Neural crest cell (in vitro differentiated cells): ENCODE data around the gene SLC32A1. TPM values are rescaled to one million over a fixed set of nuclear protein-coding genes. Genes with fewer than 3 reads are reported as not detected.

Experiments
- DNase-seq: peaks from one replicate; pipeline ENCODE4 v3.0.0; 2021; ENCODE audit warnings: low read depth, mixed read lengths, low spot score
- H3K27ac Mint-ChIP-seq: one replicate; pipeline ENCODE4 v1.8.0; 2021; ENCODE audit warnings: mild to moderate bottlenecking, mixed read lengths; ENCODE audit not compliant: unreplicated experiment
- H3K27me3 Mint-ChIP-seq: 2 replicates; pipeline ENCODE4 v1.8.0; 2021; ENCODE audit warnings: low read depth, mild to moderate bottlenecking, mixed read lengths
- H3K36me3 Mint-ChIP-seq: 2 replicates; pipeline ENCODE4 v1.8.0; 2021; ENCODE audit warnings: low read depth, mild to moderate bottlenecking, mixed read lengths
- H3K4me1 Mint-ChIP-seq: 2 replicates; pipeline ENCODE4 v1.8.0; 2021; ENCODE audit warnings: mixed read lengths
- H3K4me3 Mint-ChIP-seq: one replicate; pipeline ENCODE4 v1.8.0; 2021; ENCODE audit warnings: mild to moderate bottlenecking, mixed read lengths
- H3K9me3 Mint-ChIP-seq: 2 replicates; pipeline ENCODE4 v1.8.0; 2021; ENCODE audit warnings: mixed read lengths
- long read RNA-seq: library from polyadenylated mRNA; unstranded; transcript quantifications from one replicate; pipeline ENCODE4 v2.0.0, GENCODE V29; 2020
- total RNA-seq: library from RNA; stranded (reverse); gene quantifications from 2 replicates; pipeline ENCODE4 v1.2.1, GENCODE V29; 2021
- TF ChIP-seq, protein P1 (sequence below): fragments of 200-600 bp; sonication (generic); conservative IDR thresholded peaks from 2 replicates; pipeline ENCODE4 v1.5.0; 2021; ENCODE audit warnings: antibody characterized with exemption, mild to moderate bottlenecking

SLC32A1 gene, protein sequence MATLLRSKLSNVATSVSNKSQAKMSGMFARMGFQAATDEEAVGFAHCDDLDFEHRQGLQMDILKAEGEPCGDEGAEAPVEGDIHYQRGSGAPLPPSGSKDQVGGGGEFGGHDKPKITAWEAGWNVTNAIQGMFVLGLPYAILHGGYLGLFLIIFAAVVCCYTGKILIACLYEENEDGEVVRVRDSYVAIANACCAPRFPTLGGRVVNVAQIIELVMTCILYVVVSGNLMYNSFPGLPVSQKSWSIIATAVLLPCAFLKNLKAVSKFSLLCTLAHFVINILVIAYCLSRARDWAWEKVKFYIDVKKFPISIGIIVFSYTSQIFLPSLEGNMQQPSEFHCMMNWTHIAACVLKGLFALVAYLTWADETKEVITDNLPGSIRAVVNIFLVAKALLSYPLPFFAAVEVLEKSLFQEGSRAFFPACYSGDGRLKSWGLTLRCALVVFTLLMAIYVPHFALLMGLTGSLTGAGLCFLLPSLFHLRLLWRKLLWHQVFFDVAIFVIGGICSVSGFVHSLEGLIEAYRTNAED
- 0.09 and 0.16 TPM in 2 replicates for total RNA-seq
- long read RNA-seq = 0 reads

DNA sequence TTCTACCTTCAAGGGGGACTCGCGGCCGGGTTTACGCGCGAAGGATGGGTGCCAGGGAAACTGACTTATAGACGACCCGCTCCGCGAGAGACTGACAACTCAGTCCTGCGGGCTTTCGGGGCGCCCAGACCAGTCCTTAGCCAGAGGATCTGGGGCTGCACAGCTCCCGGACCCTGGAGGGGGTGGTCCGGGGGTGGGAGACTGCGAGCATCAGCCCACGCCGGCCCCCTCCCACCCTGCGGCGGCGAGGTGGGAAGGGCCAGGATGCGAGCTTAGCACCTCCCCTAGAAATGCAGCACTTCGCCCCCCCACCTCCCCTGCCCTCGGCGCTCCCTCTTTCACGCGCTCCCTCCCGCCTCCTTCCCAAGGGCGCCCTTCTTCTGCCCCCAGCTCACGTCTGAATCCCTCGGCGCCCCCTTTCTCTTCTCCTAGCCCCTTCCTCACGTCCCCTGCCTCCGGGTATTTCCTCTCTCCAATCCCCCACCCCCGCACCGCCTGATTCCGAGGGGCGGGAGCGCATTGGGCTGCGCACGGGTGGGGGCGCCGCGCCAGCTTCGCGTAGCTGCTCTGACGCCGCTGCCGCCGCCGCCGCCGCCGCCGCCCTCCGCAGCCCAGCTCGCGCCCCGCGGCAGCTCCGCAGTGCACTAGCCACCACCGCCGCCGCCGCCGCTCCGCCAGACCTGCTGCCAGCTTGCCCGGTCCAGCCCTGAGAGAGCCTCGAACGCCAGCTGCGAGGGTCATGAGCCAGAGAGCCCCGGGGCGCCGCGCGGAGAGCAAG, at the start of gene SLC32A1:
Gene SLC32A1, plus strand, starts transcription at position 639 of the 778 bp plus-strand sequence. CDS start 239 bp downstream, outside the sequence.
- peak within 1 kb of the TSS; percentile 69 for H3K4me3 Mint-ChIP-seq
- peaks cover 42% of the 10 kb centered on the region for H3K4me1 Mint-ChIP-seq
- TF ChIP-seq, protein P1, sequence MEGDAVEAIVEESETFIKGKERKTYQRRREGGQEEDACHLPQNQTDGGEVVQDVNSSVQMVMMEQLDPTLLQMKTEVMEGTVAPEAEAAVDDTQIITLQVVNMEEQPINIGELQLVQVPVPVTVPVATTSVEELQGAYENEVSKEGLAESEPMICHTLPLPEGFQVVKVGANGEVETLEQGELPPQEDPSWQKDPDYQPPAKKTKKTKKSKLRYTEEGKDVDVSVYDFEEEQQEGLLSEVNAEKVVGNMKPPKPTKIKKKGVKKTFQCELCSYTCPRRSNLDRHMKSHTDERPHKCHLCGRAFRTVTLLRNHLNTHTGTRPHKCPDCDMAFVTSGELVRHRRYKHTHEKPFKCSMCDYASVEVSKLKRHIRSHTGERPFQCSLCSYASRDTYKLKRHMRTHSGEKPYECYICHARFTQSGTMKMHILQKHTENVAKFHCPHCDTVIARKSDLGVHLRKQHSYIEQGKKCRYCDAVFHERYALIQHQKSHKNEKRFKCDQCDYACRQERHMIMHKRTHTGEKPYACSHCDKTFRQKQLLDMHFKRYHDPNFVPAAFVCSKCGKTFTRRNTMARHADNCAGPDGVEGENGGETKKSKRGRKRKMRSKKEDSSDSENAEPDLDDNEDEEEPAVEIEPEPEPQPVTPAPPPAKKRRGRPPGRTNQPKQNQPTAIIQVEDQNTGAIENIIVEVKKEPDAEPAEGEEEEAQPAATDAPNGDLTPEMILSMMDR = no peak
- H3K27ac Mint-ChIP-seq = no peak within 1 kb of the TSS
- no peaks in the 10 kb centered on the region for H3K36me3 Mint-ChIP-seq
- H3K9me3 Mint-ChIP-seq = no peaks in the 10 kb centered on the region
- peaks cover 100% of the 10 kb centered on the region for H3K27me3 Mint-ChIP-seq
- no peak for DNase-seq

DNA sequence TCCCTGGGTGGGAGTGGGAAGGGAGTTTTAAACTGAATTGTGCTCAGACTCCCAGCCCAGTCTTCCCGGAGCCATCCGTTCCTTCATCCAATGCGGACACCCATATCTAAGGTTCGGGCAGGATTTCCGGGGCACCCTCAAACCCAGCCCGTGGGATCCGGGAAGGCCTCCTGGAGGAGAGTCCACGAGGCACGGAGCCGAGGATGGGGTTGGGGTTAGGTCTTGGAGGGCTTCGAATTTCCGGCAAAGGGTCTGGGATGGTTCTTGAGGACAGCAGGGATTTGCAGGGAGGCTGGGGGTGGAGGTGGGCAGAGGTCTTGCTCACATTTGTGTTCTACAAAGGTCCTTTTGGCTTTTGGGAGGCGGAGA, 49.5 kb upstream of the SLC32A1 start:
- H3K36me3 Mint-ChIP-seq = no peaks in the 10 kb centered on the region
- DNase-seq = no peak
- H3K27me3 Mint-ChIP-seq = peaks cover 81% of the 10 kb centered on the region
- TF ChIP-seq, protein P1 = no peak
- peak overlapping the region; percentile 95 for H3K27ac Mint-ChIP-seq
- H3K9me3 Mint-ChIP-seq = no peaks in the 10 kb centered on the region
- peak overlapping the region; percentile 84 for H3K4me3 Mint-ChIP-seq
- H3K4me1 Mint-ChIP-seq = peaks cover 10% of the 10 kb centered on the region

DNA sequence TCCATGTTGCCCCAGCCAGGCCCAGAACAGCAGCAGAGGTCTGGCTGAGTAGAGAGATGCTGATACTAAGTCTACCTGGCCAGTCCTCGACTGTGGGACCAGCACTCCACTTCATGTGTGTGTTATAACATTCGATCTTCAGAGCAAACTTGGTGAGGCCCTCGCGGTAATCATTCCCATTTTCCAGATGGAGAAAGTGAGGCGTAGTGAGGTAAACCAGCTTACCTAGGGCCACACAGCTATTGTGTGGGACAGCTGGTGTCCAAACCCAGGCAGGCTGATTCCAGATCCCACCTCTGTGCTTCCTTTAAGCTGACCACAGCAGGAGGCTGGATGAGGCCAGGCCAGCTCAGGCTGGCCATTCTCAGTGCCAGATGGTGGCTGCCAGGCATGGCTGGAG, 47.7 kb upstream of the SLC32A1 start:
- DNase-seq = no peak
- Mint-ChIP-seq H3K4me3 (no peak overlapping the region), H3K9me3 (no peaks in the 10 kb centered on the region), H3K27ac (no peak overlapping the region), H3K27me3 (peaks cover 90% of the 10 kb centered on the region), H3K4me1 (peaks cover 7% of the 10 kb centered on the region), H3K36me3 (no peaks in the 10 kb centered on the region)
- TF ChIP-seq, protein P1 = no peak

DNA sequence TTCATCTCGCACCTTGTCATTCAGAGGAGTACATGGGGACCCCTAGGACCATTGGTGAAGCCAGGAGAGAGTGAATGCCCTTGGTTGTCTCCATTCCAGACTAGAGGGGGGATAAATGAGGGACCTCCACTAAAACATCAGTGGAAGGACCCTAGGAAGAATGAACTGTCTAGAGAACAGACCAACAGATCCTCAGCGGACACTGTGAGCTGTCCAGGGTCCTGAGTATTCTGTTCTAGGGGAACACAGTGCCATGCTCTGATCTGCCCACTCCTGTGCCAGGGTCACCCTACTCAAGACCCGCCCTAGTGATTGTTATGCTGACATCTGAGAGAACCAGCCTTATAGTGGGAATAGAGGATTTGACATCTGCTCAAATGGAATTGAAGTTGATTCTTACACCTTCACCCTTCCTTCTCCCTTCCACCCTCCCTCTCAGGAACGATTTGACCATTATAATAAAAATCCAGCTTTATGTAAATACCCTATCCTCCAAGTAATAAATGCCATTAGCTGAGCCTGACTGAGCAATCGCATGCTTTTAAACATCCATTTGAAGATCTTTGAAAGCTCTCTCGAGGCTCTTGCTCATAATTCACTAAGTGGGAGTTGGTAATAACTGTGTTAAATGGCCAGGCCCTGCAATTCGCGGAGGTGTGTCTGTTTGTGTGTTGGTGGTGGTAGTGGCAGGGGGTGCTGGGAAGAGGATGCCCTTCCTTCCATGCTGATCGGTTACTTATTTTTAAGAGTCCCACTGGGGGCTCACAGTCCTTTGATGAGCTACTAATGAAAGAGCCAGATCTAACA, 43.6 kb upstream of the SLC32A1 start:
- Mint-ChIP-seq H3K27ac (no peak overlapping the region), H3K4me1 (no peaks in the 10 kb centered on the region)

More for the DNA sequence above, 43.6 kb upstream of the SLC32A1 start:
- no peaks in the 10 kb centered on the region for H3K36me3 Mint-ChIP-seq
- peaks cover 96% of the 10 kb centered on the region for H3K27me3 Mint-ChIP-seq
- no peaks in the 10 kb centered on the region for H3K9me3 Mint-ChIP-seq
- H3K4me3 Mint-ChIP-seq = no peak overlapping the region
- TF ChIP-seq, protein P1 = no peak
- peak; percentile 61 for DNase-seq
